OCI-LY7 (cell line): Measurements from ENCODE around the gene SPTLC2. TPM values are rescaled to one million over a fixed set of nuclear protein-coding genes. Genes with fewer than 3 reads are reported as not detected.

Experiments
- BruUV-seq: library from RNA; stranded (reverse); fragments of 400-500 nt; replicated peaks from 2 replicates; lab custom pipeline; 2021; lab: Mats Ljungman, UMichigan
- CTCF ChIA-PET: fragments of 300-600 bp; sonication (Branson Sonifier 250); formaldehyde crosslinking; loops from one replicate; lab custom pipeline; 2022; ENCODE audit warnings: antibody characterized with exemption; ENCODE audit not compliant: unreplicated experiment; lab: Charles Lee
- POLR2A ChIA-PET: fragments of 300-600 bp; sonication (Branson Sonifier 250); formaldehyde crosslinking; loops from one replicate; lab custom pipeline; 2022; ENCODE audit warnings: antibody characterized with exemption; lab: Charles Lee
- DNase-seq: peaks from one replicate; pipeline ENCODE4 v3.0.0-alpha.2; 2015; ENCODE audit warnings: low spot score
- H2AFZ ChIP-seq: fragments of 200-600 bp; sonication (generic), shearing (Covaris generic); 2 replicates; pipeline ENCODE4 v1.6.1; 2014; ENCODE audit warnings: mild to moderate bottlenecking, antibody characterized with exemption, low read length, moderate library complexity
- H3K27ac ChIP-seq: fragments of 200-600 bp; sonication (generic); 2 replicates; pipeline ENCODE4 v1.5.1; 2014; ENCODE audit warnings: mixed run types, low read depth, mild to moderate bottlenecking, moderate library complexity, low read length, inconsistent platforms; ENCODE audit not compliant: poor library complexity, severe bottlenecking
- H3K36me3 ChIP-seq: fragments of 200-600 bp; sonication (generic); 2 replicates; pipeline ENCODE4 v1.6.1; 2014; ENCODE audit warnings: mild to moderate bottlenecking, antibody characterized with exemption, low read length, moderate library complexity, mixed read lengths; ENCODE audit not compliant: insufficient read depth
- H3K4me1 ChIP-seq: fragments of 200-600 bp; sonication (generic); 2 replicates; pipeline ENCODE4 v1.5.1; 2014; ENCODE audit warnings: mild to moderate bottlenecking, low read length; ENCODE audit not compliant: insufficient read depth, poor library complexity, severe bottlenecking
- H3K4me2 ChIP-seq: fragments of 200-600 bp; sonication (generic); 2 replicates; pipeline ENCODE4 v1.6.1; 2014; ENCODE audit warnings: mild to moderate bottlenecking, low read length
- H3K4me3 ChIP-seq: fragments of 200-600 bp; sonication (generic); 2 replicates; pipeline ENCODE4 v1.5.1; 2014; ENCODE audit warnings: mild to moderate bottlenecking, low read depth, low read length; ENCODE audit not compliant: poor library complexity, severe bottlenecking
- H3K79me2 ChIP-seq: fragments of 200-600 bp; sonication (generic); 2 replicates; pipeline ENCODE4 v1.6.1; 2016; ENCODE audit warnings: low read depth, mild to moderate bottlenecking, low read length, moderate library complexity, mixed read lengths; ENCODE audit not compliant: insufficient read depth
- H3K9me2 ChIP-seq: fragments of 200-600 bp; sonication (generic); 2 replicates; pipeline ENCODE4 v1.6.1; 2016; ENCODE audit warnings: mild to moderate bottlenecking, low read length, mixed read lengths; ENCODE audit not compliant: insufficient read depth
- H3K9me3 ChIP-seq: fragments of 200-600 bp; sonication (generic); 2 replicates; pipeline ENCODE4 v1.6.1; 2014; ENCODE audit warnings: mild to moderate bottlenecking, mixed run types, low read length, mixed read lengths
- H4K20me1 ChIP-seq: fragments of 200-600 bp; sonication (generic); 2 replicates; pipeline ENCODE4 v1.6.1; 2014; ENCODE audit warnings: mild to moderate bottlenecking, antibody characterized with exemption, low read length, moderate library complexity, mixed read lengths; ENCODE audit not compliant: insufficient read depth
- EZH2phosphoT487 ChIP-seq: fragments of 200-600 bp; sonication (generic); IDR thresholded peaks from 2 replicates; pipeline ENCODE4 v1.6.1; 2018; ENCODE audit warnings: low read depth, borderline replicate concordance, mild to moderate bottlenecking, mixed run types, antibody characterized with exemption, low read length, moderate library complexity, mixed read lengths
- intact Hi-C: fragments of 100-400 bp; cut with micrococcal nuclease; formaldehyde crosslinking; loops from one replicate; pipeline ENCODE4 v1.10.0; 2022; ENCODE audit not compliant: unreplicated experiment
- total RNA-seq, 2 experiments: library from RNA; depleted of rRNA in 1 of 2; stranded (reverse); fragments of >200 nt in 1 of 2; shearing (Covaris generic) in 1 of 2; gene quantifications; 2 replicates each; pipeline ENCODE4 v1.2.3, GENCODE V29; 2014 to 2022
- TF ChIP-seq, protein P1 (sequence below): fragments of 200-600 bp; sonication (generic); conservative IDR thresholded peaks from 2 replicates; pipeline ENCODE4 v1.5.1; 2014; ENCODE audit warnings: mild to moderate bottlenecking, antibody characterized with exemption, low read length, moderate library complexity, mixed read lengths

Gene SPTLC2
- total RNA-seq, 2 experiments from 2014 or later: 14.7 to 45.1 TPM

DNA sequence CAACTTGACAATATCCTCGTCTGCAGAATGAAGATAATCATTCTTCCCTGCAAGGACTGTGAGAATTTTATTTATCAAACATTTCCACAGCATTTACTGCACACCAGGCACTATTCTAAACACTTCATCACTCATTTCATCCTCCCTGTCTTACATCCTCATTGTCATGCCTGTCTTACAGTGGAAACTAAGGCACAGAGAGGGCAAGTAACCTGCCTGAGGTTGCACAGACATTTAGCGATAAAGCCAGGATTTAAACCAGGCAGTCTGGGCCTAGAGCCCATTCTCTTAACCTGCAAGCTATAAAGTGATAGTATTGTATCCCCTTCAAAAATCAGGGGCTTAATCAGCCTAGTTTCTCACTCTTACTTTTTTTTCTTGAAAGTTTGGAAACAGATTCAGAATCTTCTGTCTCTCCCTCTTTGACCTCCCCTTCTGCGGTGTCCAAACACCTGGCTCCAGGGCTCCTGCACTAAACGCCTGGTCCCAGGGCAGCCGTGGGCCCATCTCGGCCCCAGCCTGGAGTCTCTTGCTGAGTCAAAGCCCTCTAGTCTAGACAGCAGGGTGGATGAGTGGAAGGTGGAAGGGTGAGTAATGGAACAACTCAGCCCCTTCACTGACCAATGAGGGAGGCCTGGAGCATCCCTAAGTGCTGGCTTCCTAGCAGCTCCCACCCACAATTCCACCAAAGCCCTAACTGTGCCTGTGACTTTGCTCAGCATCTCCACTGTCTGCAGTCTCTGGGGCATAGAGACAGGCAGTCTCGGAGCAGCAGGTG lies 130.3 kb downstream of the SPTLC2 start:
- POLR2A ChIA-PET: no interaction called here
- H3K9me2 ChIP-seq: no peaks in the 10 kb centered on the region
- TF ChIP-seq, protein P1, sequence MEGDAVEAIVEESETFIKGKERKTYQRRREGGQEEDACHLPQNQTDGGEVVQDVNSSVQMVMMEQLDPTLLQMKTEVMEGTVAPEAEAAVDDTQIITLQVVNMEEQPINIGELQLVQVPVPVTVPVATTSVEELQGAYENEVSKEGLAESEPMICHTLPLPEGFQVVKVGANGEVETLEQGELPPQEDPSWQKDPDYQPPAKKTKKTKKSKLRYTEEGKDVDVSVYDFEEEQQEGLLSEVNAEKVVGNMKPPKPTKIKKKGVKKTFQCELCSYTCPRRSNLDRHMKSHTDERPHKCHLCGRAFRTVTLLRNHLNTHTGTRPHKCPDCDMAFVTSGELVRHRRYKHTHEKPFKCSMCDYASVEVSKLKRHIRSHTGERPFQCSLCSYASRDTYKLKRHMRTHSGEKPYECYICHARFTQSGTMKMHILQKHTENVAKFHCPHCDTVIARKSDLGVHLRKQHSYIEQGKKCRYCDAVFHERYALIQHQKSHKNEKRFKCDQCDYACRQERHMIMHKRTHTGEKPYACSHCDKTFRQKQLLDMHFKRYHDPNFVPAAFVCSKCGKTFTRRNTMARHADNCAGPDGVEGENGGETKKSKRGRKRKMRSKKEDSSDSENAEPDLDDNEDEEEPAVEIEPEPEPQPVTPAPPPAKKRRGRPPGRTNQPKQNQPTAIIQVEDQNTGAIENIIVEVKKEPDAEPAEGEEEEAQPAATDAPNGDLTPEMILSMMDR: no peak
- no peak for TF ChIP-seq EZH2phosphoT487

GRCh38 chr14:77485256-77485655 lies 131.2 kb downstream of the SPTLC2 start:
- no peak overlapping the region for H2AFZ ChIP-seq
- no peak for DNase-seq
- H4K20me1 ChIP-seq: no peaks in the 10 kb centered on the region
- CTCF ChIA-PET: no interaction called here
- H3K27ac ChIP-seq: no peak overlapping the region
- H3K79me2 ChIP-seq: no peaks in the 10 kb centered on the region
- TF ChIP-seq, protein P1: no peak
- no peak for TF ChIP-seq EZH2phosphoT487
- no peaks in the 10 kb centered on the region for H3K4me1 ChIP-seq
- H3K9me2 ChIP-seq: no peaks in the 10 kb centered on the region
- H3K36me3 ChIP-seq: no peaks in the 10 kb centered on the region
- no peaks in the 10 kb centered on the region for H3K9me3 ChIP-seq
- no peak overlapping the region for H3K4me3 ChIP-seq
- H3K4me2 ChIP-seq: no peak overlapping the region
- intact Hi-C loops: no loop called here
- no TSS peak for BruUV-seq
- POLR2A ChIA-PET: no interaction called here

More for the DNA sequence above, 130.3 kb downstream of the SPTLC2 start:
- H3K4me3 ChIP-seq: no peak overlapping the region
- BruUV-seq: no TSS peak
- H2AFZ ChIP-seq: no peak overlapping the region
- DNase-seq: no peak
- no peak overlapping the region for H3K27ac ChIP-seq
- no peaks in the 10 kb centered on the region for H3K4me1 ChIP-seq
- intact Hi-C loops: no loop called here
- H4K20me1 ChIP-seq: no peaks in the 10 kb centered on the region
- no peaks in the 10 kb centered on the region for H3K36me3 ChIP-seq
- no peak overlapping the region for H3K4me2 ChIP-seq
- CTCF ChIA-PET: no interaction called here
- no peaks in the 10 kb centered on the region for H3K79me2 ChIP-seq
- no peaks in the 10 kb centered on the region for H3K9me3 ChIP-seq

- Histone ChIP-seq H3K27ac (no peak overlapping the region), H3K4me2 (no peak overlapping the region), H2AFZ (no peak overlapping the region), H3K9me3 (no peaks in the 10 kb centered on the region), H3K4me3 (no peak overlapping the region), H3K9me2 (no peaks in the 10 kb centered on the region), H3K36me3 (no peaks in the 10 kb centered on the region), H3K4me1 (peaks cover 4% of the 10 kb centered on the region), H3K79me2 (no peaks in the 10 kb centered on the region), H4K20me1 (no peaks in the 10 kb centered on the region)
- no peak for DNase-seq
- no peak for TF ChIP-seq EZH2phosphoT487
- TF ChIP-seq, protein P1: no peak
- intact Hi-C loops: no loop called here
- BruUV-seq: no TSS peak
- CTCF ChIA-PET: interaction anchor here (0.5 kb wide), 1 partner anchor 702 kb away, joined by 3 read pairs; no protein-coding TSS in a partner anchor
- POLR2A ChIA-PET: no interaction called here
These were observed 134.0 kb downstream of the SPTLC2 start for GRCh38 chr14:77482422-77482821.
